Raji (cell line): ENCODE results near the gene HLA-DMB.

Experiments
- POLR2A ChIP-seq: IDR thresholded peaks from 2 replicates; pipeline ENCODE4 v1.6.1; 2011; ENCODE audit warnings: low read depth, low read length, control low read depth; ENCODE audit not compliant: insufficient read depth

The HLA-DMB gene

GRCh38 chr6:32967151-32968091, 26.6 kb upstream of the HLA-DMB start:
- TF ChIP-seq POLR2A: peak; percentile 37; the same call in 1 of the 2 replicates

GRCh38 chr6:32964776-32965175, 23.9 kb upstream of the HLA-DMB start:
- TF ChIP-seq POLR2A: no peak

GRCh38 chr6:32963866-32964265, 23.0 kb upstream of the HLA-DMB start:
- no peak for TF ChIP-seq POLR2A

- TF ChIP-seq POLR2A: no peak
Measured at GRCh38 chr6:32962213-32962826, 21.5 kb upstream of the HLA-DMB start.

GRCh38 chr6:32960563-32960962, 19.7 kb upstream of the HLA-DMB start:
- no peak for TF ChIP-seq POLR2A

- TF ChIP-seq POLR2A: no peak
Measured at GRCh38 chr6:32956176-32956575, 15.3 kb upstream of the HLA-DMB start.

- TF ChIP-seq POLR2A: no peak
Measured at GRCh38 chr6:32954986-32955802, 14.4 kb upstream of the HLA-DMB start.

GRCh38 chr6:32954267-32954666, 13.4 kb upstream of the HLA-DMB start:
- TF ChIP-seq POLR2A: no peak

- TF ChIP-seq POLR2A: no peak
Measured at GRCh38 chr6:32953775-32954174, 12.9 kb upstream of the HLA-DMB start.

GRCh38 chr6:32952817-32953739, 12.2 kb upstream of the HLA-DMB start, which contains the start of gene HLA-DMA:
Gene HLA-DMA, minus strand, starts transcription at chr6:32953097. Its CDS starts 61 bp downstream, at chr6:32953036.
- TF ChIP-seq POLR2A: peak; percentile 98

- no peak for TF ChIP-seq POLR2A
Measured at GRCh38 chr6:32950449-32950848, 9.6 kb upstream of the HLA-DMB start.

GRCh38 chr6:32950010-32950409, 9.2 kb upstream of the HLA-DMB start:
- TF ChIP-seq POLR2A: no peak

GRCh38 chr6:32949113-32949512, 8.3 kb upstream of the HLA-DMB start:
- TF ChIP-seq POLR2A: no peak
